A549 treated with dexamethasone at 1 μM for 4 hours (cell line): Measurements from ENCODE around the gene AFG3L2. TPM values are rescaled to one million over a fixed set of nuclear protein-coding genes. Genes with fewer than 3 reads are reported as not detected.

Experiments used
- total RNA-seq: library from RNA; stranded (reverse); fragments of 200-300 nt; extraction: Qiagen RNA extraction; gene quantifications from 5 replicates; pipeline ENCODE4 v1.2.3, GENCODE V29; 2022

The AFG3L2 gene
- total RNA-seq: 38.3 to 45.2 TPM (median 39.1 TPM) in 5 replicates

GRCh38 chr18:12376754-12377555, at the start of gene AFG3L2:
Gene AFG3L2 (minus strand): TSS chr18:12377227. CDS start chr18:12377082, 145 bp downstream.

GRCh38 chr18:12307701-12308385, 69.2 kb downstream of the AFG3L2 start, which contains the start of gene TUBB6:
Gene TUBB6 (plus strand): TSS chr18:12308241. CDS start chr18:12308293, 52 bp downstream.

Other genes starting within 250 kb of the AFG3L2 start
- not detected in 5 replicates for gene CIDEA, start 122.9 kb downstream of the AFG3L2 start, total RNA-seq
- 187 to 231 TPM (median 203 TPM) in 5 replicates for gene TUBB6, start 69.0 kb downstream of the AFG3L2 start, total RNA-seq
- 5.1 to 7.4 TPM (median 6.3 TPM) in 5 replicates for gene PRELID3A, start 30.7 kb upstream of the AFG3L2 start, total RNA-seq